NCI-H446 treated with DMSO at 0.1 percent for 48 hours (cell line): Measurements from ENCODE around the gene PTPRE.

Experiments used
- DNase-seq: peaks from one replicate; lab custom pipeline; 2025; lab: John Stamatoyannopoulos, UW

The PTPRE gene

DNA sequence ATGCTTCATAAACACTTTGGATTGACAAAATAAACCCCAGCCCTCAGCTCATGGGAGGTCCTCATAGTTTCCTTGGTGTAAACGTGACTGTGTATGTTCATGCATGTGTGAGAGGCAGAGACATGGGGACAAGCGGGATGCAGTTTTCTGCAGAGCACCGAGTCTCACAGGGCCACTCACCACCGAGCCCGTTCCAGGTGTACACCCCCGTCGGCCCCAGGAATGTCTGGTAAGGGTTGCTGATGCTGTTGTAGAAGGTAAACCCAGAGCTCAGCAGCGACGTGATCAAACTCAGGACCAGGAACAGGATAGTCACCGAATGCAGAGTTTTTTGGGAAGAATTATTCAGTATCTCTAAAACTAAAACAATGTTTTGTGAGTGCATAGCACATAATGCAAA is 23.4 kb upstream of the PTPRE start:
- DNase-seq = no peak

DNA sequence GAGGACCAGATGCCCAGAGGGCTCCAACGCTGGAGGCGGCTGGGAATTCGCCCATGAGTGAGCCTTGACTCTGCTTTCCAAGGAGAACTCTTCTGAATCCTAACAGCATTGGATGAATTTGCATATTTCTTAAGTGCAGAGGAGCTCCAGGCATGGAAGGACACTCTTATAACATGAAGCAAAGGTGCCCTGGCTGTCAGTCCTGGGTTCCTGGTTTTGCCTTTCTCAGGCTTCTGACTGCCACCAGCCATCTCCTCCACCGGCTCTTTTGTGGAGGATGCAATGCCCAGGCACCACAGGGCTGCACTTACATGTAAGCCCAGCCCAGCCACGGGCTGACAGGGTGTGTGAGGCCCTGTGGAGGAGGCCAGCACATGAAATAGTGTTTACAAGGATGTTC is 22.4 kb upstream of the PTPRE start:
- DNase-seq = no peak

- no peak for DNase-seq
Measured at GRCh38 chr10:127886371-127887051, 20.4 kb upstream of the PTPRE start.

DNA sequence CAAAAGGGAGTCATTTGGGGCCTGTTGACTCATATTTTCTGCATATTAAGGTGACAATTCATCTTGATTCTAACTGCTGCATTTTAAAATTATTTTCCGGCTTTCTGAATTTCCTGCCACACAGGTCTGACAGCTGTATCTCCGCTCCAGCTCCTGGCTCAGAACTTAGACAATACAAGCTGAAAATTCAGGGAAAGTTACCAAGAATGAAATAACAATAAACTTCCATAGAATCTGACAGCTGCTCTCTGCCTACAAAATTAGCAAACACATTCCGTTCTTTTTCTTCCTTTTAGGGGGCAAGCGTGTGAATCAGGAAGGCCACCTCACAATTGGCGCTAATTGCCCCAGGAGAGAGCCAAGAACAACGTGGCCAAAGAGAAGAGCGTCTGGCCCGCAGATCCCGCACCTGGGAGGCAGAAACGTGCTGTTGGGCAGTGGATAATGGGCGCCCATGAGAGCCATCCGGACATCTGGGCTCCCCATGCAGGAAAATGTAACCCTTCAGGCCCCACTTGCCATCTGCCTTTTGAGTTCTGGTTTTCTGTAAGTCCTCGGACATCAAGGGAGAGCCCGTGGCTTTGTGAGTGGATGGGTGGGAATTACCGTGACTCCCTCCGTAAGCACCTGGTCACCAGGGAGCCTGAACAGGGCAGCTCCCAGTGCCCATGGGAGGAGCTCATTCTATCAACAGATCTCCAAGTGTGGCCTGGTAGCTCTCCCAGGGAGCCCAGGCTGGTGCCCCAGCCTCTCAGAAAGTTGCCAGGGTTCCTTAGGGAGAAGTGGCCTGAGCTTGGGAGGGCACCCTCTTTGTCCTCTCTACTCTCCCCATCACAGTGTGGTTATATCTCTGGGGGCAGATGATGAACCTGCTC is 19.1 kb upstream of the PTPRE start:
- DNase-seq = no peak

- DNase-seq = no peak
Measured at GRCh38 chr10:127888521-127889312, 18.2 kb upstream of the PTPRE start.

GRCh38 chr10:127889605-127890195 is 17.2 kb upstream of the PTPRE start:
- DNase-seq = no peak

DNA sequence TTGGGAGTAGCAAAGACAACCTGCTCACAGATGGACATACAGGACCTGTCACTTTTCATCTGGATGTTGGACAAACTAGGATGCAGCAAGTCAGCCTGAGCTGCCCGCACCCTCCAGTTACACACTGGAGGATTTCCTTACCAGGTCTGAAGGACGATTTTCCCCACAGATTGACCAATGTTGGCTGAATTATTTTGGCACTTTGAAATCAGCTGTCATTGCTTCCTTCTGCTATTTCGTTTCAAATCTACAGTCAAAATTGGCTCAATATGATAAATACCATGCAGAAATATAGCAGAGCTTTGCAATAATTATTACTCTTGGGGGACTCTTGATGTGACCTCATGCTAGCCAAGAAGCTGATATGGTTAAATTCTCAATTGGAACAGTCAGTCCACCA is 16.7 kb upstream of the PTPRE start:
- DNase-seq = no peak

GRCh38 chr10:127890832-127891334 is 16.0 kb upstream of the PTPRE start:
- DNase-seq = no peak

- DNase-seq = no peak
Measured at GRCh38 chr10:127892743-127893142, 14.2 kb upstream of the PTPRE start, which contains the start of gene CLRN3. CLRN3 (minus strand) TSS chr10:127892941; CDS start chr10:127892784, 157 bp downstream.

DNA sequence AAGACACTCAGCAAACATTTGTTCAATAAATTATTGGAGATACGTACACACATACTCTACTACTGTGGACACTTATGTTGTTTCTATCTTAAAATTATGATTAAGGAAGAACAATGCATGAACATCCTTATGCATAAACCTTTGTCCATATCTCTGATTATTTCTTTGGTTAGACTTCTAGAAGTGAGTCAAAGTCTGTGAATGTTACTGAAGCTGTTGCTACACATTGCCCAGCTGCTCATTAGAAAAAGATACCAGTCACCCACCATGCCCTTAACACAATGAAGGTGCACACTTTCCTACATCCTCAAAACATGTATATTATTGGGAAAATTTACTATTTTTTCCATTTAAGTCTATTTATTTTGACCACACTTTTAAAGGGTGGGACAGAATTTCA is 12.8 kb upstream of the PTPRE start:
- DNase-seq = no peak

DNA sequence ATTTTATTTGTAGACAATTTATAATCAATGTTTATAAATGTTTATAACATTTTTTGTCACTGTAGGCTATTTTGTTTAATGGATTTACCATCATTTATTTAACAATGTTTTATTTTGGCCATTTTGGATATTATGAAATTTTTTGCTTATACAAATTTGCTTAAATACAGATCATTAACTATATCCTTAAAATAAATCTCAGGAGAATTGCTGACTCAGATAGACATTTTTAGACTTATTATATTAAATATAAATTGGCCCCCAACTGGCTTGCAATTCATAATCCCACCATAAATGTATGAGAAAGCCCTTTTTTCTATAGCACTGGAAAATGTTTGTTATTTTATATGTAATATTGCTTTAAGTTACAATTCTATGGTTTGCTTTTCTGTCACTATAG is 10.3 kb upstream of the PTPRE start:
- no peak for DNase-seq

GRCh38 chr10:127897177-127897576 is 9.7 kb upstream of the PTPRE start:
- no peak for DNase-seq

GRCh38 chr10:127899766-127900387 is 7.0 kb upstream of the PTPRE start:
- DNase-seq = no peak

GRCh38 chr10:127903789-127904188 is 3.1 kb upstream of the PTPRE start:
- no peak for DNase-seq

DNA sequence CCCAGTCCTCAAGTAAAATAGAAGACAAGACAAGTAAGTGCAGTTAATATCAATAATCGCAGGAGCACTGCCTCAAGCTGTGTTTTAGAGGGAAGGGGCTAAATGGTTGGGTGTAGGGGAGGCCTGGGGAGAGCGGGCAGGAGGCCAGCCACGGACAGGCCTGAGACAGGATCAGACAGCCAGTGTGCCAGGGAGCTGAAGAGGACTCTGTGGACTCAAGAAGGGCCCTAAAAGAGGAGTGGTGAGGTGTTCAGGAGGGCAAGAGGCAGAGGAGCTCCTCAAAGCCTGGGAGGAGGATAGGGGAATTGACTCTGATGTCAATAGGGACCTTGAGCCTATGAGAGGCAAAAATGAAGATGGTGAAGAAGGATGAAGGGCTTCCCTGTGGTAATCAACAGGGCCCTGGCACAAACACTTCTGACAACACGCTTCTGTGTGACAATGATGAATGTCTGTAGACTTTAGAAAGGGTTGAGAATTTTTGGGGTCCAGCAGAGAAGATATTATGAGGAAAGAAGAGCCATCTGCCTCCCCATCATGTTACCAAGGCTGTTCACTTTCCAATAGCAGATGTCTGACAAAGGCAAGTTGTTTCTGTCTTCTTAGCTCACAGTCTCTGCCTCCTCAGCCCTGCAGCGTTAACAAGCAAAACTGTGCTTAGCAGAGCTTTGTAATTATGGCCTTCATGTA is 2.4 kb upstream of the PTPRE start:
- no peak for DNase-seq

- DNase-seq = no peak
Measured at GRCh38 chr10:127905001-127905847, 1.7 kb upstream of the PTPRE start.

- no peak for DNase-seq
Measured at GRCh38 chr10:127905848-127906261, 1.0 kb upstream of the PTPRE start.

DNA sequence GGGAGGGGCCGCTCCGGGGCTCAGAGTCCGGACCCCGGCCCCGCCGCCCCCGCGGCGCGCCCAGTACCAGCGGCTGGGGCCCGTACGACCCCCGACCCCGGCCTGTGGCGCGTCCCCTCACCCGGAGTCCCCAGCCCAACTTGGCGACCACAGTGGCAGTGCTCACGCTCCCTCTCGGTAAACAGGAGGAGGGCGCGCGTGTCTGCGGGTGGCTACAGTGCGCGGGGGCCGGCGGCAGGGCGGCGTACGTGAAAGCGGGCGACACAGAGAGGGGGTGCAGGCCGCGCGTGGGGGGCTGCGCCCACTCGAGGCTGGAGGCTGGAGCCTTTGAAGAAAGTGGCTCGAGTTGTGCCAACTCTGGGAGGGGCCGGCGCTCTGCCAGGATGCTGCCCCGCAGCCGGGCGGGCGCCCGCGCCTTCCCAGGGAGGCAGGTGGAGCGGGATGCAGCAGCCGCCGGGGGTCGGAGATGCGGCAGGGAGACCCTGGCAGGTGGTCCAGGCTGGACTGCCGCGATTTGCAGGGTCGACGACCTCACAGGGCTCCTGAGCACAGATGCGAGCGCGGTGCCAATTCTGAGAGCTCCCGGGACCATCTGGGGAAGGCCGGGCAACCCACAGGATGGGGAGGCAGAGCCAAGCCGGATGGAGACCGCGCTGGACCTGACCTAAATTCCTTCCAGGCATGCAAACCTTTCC is 655 bp downstream of the PTPRE start:
- no peak for DNase-seq
